HG02588 (cell line): ENCODE results near the gene NFATC1.

ENCODE experiments used
- ATAC-seq: cut with Tn5 transposase; IDR thresholded peaks from one replicate; pipeline ENCODE4 v1.9.1; 2021; ENCODE audit warnings: mild to moderate bottlenecking, moderate library complexity; ENCODE audit not compliant: unreplicated experiment

NFATC1 gene

GRCh38 chr18:79547413-79548076 lies 151.8 kb downstream of the NFATC1 start:
- no peak for ATAC-seq

- no peak for ATAC-seq
Measured at GRCh38 chr18:79548077-79548450, 152.3 kb downstream of the NFATC1 start.

- ATAC-seq: no peak
Measured at GRCh38 chr18:79548621-79548985, 152.9 kb downstream of the NFATC1 start.

GRCh38 chr18:79548986-79549637 lies 153.4 kb downstream of the NFATC1 start:
- no peak for ATAC-seq

GRCh38 chr18:79549638-79550000 lies 153.9 kb downstream of the NFATC1 start:
- ATAC-seq: no peak

GRCh38 chr18:79552140-79552631 lies 156.5 kb downstream of the NFATC1 start:
- no peak for ATAC-seq

GRCh38 chr18:79552696-79553095 lies 157.0 kb downstream of the NFATC1 start:
- ATAC-seq: no peak

GRCh38 chr18:79553154-79553553 lies 157.4 kb downstream of the NFATC1 start:
- ATAC-seq: no peak

GRCh38 chr18:79553696-79554095 lies 158.0 kb downstream of the NFATC1 start:
- ATAC-seq: no peak

- no peak for ATAC-seq
Measured at GRCh38 chr18:79554321-79554720, 158.6 kb downstream of the NFATC1 start.

GRCh38 chr18:79554945-79555645 lies 159.4 kb downstream of the NFATC1 start:
- no peak for ATAC-seq

GRCh38 chr18:79555885-79556284 lies 160.2 kb downstream of the NFATC1 start:
- ATAC-seq: no peak

- ATAC-seq: no peak
Measured at GRCh38 chr18:79556829-79557585, 161.3 kb downstream of the NFATC1 start.

GRCh38 chr18:79558196-79558932 lies 162.6 kb downstream of the NFATC1 start:
- ATAC-seq: no peak

- ATAC-seq: no peak
Measured at GRCh38 chr18:79558933-79559416, 163.2 kb downstream of the NFATC1 start.

- ATAC-seq: no peak
Measured at GRCh38 chr18:79559436-79559835, 163.7 kb downstream of the NFATC1 start.

- no peak for ATAC-seq
Measured at GRCh38 chr18:79560042-79560860, 164.5 kb downstream of the NFATC1 start.

- no peak for ATAC-seq
Measured at GRCh38 chr18:79560861-79561210, 165.1 kb downstream of the NFATC1 start.

GRCh38 chr18:79563949-79564348 lies 168.2 kb downstream of the NFATC1 start:
- ATAC-seq: no peak

- ATAC-seq: no peak
Measured at GRCh38 chr18:79564441-79564840, 168.7 kb downstream of the NFATC1 start.
